HEK293 (cell line): ENCODE measurements around the gene KCTD18.

Experiments used
- ELK4 ChIP-seq: IDR thresholded peaks from 2 replicates; pipeline ENCODE4 v1.6.1; 2011; ENCODE audit warnings: mild to moderate bottlenecking, low read depth, low read length, borderline replicate concordance
- ZNF473 ChIP-seq: fragments of 450-650 bp; formaldehyde crosslinking; IDR thresholded peaks from 2 replicates; pipeline ENCODE4 v1.5.1; 2017; ENCODE audit warnings: missing biosample characterization, missing genetic modification characterization
- TF ChIP-seq, protein P1 (sequence below): fragments of 450-650 bp; formaldehyde crosslinking; IDR thresholded peaks from 2 replicates; pipeline ENCODE4 v1.5.1; 2016; ENCODE audit warnings: missing biosample characterization, missing genetic modification characterization
- TF ChIP-seq, protein P2 (sequence below): fragments of 450-650 bp; formaldehyde crosslinking; IDR thresholded peaks from 2 replicates; pipeline ENCODE4 v1.5.1; 2016; ENCODE audit warnings: missing biosample characterization, missing genetic modification characterization

GRCh38 chr2:200506679-200507078 lies 3.2 kb downstream of the KCTD18 start:
- no peak for TF ChIP-seq ZNF473 (tag by site-specific recombination)
- TF ChIP-seq, protein P1, sequence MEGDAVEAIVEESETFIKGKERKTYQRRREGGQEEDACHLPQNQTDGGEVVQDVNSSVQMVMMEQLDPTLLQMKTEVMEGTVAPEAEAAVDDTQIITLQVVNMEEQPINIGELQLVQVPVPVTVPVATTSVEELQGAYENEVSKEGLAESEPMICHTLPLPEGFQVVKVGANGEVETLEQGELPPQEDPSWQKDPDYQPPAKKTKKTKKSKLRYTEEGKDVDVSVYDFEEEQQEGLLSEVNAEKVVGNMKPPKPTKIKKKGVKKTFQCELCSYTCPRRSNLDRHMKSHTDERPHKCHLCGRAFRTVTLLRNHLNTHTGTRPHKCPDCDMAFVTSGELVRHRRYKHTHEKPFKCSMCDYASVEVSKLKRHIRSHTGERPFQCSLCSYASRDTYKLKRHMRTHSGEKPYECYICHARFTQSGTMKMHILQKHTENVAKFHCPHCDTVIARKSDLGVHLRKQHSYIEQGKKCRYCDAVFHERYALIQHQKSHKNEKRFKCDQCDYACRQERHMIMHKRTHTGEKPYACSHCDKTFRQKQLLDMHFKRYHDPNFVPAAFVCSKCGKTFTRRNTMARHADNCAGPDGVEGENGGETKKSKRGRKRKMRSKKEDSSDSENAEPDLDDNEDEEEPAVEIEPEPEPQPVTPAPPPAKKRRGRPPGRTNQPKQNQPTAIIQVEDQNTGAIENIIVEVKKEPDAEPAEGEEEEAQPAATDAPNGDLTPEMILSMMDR (tag by site-specific recombination) = no peak
- TF ChIP-seq, protein P2, sequence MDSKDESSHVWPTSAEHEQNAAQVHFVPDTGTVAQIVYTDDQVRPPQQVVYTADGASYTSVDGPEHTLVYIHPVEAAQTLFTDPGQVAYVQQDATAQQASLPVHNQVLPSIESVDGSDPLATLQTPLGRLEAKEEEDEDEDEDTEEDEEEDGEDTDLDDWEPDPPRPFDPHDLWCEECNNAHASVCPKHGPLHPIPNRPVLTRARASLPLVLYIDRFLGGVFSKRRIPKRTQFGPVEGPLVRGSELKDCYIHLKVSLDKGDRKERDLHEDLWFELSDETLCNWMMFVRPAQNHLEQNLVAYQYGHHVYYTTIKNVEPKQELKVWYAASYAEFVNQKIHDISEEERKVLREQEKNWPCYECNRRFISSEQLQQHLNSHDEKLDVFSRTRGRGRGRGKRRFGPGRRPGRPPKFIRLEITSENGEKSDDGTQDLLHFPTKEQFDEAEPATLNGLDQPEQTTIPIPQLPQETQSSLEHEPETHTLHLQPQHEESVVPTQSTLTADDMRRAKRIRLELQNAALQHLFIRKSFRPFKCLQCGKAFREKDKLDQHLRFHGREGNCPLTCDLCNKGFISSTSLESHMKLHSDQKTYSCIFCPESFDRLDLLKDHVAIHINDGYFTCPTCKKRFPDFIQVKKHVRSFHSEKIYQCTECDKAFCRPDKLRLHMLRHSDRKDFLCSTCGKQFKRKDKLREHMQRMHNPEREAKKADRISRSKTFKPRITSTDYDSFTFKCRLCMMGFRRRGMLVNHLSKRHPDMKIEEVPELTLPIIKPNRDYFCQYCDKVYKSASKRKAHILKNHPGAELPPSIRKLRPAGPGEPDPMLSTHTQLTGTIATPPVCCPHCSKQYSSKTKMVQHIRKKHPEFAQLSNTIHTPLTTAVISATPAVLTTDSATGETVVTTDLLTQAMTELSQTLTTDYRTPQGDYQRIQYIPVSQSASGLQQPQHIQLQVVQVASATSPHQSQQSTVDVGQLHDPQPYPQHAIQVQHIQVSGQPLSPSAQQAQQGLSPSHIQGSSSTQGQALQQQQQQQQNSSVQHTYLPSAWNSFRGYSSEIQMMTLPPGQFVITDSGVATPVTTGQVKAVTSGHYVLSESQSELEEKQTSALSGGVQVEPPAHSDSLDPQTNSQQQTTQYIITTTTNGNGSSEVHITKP (tag by site-specific recombination) = no peak
- TF ChIP-seq ELK4 = no peak
